ENCODE measurements around the gene PEAK1.

The PEAK1 gene

GRCh38 chr15:77143191-77143590, 276.7 kb downstream of the PEAK1 start:
- no peak for DNase-seq (ENCODE audit: low read depth in 1 of 2, low spot score in 1 of 2)

DNA sequence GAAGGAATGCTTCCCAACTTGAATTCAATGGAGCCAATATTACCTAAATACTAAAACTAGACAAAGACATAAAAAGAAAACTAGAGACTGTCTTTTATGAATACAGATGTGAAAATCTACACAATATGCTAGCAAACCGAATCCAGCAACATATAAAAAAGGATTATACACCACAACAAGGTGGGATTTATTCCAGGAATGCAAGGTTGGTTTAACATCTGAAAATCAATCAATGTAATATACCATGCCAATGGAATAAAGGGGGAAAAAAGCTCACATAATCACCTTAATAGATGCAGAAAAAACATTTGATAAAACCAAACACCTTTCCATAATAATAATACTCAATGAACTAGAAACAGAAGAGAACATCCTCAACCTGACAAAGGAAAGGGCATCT, 279.7 kb downstream of the PEAK1 start:
- DNase-seq (ENCODE audit: low read depth in 1 of 2, low spot score in 1 of 2): no peak

- DNase-seq (ENCODE audit: low read depth in 1 of 2, low spot score in 1 of 2): no peak
These were observed 280.6 kb downstream of the PEAK1 start for GRCh38 chr15:77139312-77139711.

GRCh38 chr15:77138167-77138522, 281.8 kb downstream of the PEAK1 start:
- DNase-seq (ENCODE audit: low read depth in 1 of 2, low spot score in 1 of 2): no peak

- no peak for DNase-seq (ENCODE audit: low read depth in 1 of 2, low spot score in 1 of 2)
These were observed 284.7 kb downstream of the PEAK1 start for GRCh38 chr15:77135181-77135580.

DNA sequence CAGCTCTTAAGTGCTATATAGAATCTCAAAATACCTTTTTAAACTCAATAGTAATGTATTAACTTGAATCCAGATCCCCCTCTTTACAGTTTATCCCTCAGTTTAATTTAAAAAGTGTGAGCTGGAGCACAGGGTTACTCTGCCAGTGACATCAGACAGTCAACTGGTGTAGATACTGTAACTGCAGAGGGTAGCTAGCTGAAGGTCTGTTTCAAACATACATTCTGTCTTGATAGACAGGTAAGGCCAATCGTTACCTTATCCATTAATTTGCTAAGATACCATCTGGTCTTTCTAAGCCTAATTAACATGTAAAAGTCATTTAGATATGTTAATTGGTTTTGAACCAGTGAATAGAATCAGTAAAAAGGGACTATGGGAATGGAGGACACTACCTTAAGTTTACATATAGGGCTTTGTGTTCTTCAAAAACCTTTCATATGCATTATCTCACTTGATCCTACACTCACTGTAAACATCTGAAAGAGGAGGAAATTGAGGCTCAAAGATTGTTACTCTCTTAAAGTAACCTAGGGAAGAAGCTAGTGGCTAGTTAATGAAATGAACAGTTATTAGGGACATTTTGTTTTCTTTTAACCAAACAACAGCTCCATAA, 289.5 kb downstream of the PEAK1 start:
- no peak for DNase-seq (ENCODE audit: low read depth in 1 of 2, low spot score in 1 of 2)

- DNase-seq (ENCODE audit: low read depth in 1 of 2, low spot score in 1 of 2): no peak
These were observed 292.3 kb downstream of the PEAK1 start for GRCh38 chr15:77127626-77128025.

- no peak for DNase-seq (ENCODE audit: low read depth in 1 of 2, low spot score in 1 of 2)
These were observed 293.2 kb downstream of the PEAK1 start for GRCh38 chr15:77126529-77127326.

DNA sequence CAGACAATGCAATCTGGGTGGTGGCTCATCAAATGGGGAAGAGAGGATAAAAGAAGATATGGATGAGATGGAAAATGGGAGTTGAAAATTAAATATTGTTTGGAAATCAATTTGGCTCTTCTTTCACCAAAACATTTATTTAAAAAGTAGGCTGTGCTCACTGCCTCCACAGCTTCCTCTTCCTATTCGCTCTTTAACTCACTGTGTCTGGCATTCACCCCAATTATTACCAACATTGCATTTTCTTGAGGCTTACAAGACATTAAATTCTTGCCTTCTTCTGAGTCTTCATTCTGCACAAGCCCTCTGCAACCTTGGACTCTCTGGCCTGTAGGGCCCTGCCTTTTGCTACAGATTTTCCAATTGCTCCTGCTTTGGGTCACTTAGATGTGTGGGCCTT, 296.1 kb downstream of the PEAK1 start:
- DNase-seq (ENCODE audit: low read depth in 1 of 2, low spot score in 1 of 2): no peak

DNA sequence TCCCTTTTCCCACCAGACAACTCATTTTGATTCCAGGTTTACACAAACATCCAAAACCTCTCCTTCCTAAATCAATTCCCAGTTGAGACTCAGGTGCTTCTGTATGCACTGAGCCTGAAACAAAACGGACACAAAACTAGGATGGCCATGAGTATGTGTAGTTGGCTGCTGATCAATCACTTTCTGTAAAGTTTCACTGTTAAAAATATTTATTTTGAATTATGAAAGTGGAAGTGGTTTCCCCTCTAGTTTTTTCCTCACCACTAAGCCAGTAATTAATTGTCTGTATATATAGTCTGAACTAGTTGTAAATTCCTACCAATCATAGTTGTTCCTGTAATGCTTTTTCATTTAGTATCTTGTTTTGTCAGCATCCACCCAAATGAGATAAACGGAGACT, 297.3 kb downstream of the PEAK1 start:
- DNase-seq (ENCODE audit: low read depth in 1 of 2, low spot score in 1 of 2): no peak

DNA sequence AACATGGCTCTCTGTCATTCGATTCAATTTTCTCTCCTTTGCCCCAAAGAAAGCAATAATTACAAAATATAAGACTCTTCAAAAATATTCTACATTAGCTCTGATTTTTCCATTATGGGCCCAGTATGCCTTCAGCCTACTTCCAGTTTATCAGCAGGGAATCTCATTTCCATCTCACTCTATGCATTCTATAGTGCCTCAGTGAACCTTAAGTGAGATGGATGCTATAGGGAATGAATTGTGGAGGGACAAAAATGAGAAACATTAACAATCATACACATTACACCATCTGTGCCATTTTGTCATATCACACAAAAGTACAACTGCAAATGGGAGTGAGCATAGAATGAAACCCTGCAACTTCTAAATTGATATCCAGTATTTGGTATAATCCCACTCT, 298.3 kb downstream of the PEAK1 start:
- DNase-seq (ENCODE audit: low read depth in 1 of 2, low spot score in 1 of 2): no peak

- DNase-seq (ENCODE audit: low read depth in 1 of 2, low spot score in 1 of 2): no peak
These were observed 299.3 kb downstream of the PEAK1 start for GRCh38 chr15:77120576-77120975.

DNA sequence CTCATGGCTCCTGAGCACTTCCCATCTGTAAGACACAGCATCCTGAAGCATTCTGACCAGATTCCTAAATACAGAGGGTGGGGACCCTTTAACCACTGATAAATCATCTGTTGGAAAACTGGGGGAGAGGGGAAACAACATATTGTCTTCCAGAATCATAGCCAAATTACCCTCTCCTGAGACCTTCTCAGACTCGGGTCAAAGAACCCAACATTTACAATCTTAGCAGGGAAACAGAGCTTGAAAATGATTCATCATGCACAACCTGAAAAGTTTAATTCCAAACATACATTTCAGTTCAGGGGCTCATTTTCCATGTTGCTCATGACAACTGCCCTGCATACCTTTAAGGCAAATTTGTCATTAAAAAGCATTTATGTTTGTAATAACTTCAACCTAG, 300.5 kb downstream of the PEAK1 start:
- no peak for DNase-seq (ENCODE audit: low read depth in 1 of 2, low spot score in 1 of 2)

DNA sequence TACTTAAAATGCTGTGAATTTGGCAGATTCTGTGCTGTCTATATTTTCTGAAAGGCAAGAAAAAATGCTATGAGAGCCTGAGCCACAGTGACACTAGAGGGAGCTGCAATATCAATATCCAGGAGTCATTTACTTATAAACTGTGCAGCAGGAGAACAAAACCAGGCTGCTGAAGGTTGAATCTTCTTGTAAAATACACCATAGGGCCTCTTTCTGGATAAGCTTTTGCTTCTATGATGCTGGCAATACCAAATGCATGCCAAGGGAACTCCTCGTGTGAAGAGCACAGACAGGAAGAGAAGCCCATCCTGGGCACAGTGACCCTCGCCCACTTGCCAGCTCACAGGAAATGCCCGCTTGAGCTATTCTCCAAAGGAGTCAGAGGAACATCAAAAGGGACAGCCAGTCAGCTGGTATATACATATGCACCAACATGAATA, 301.0 kb downstream of the PEAK1 start:
- no peak for DNase-seq (ENCODE audit: low read depth in 1 of 2, low spot score in 1 of 2)

GRCh38 chr15:77115179-77115578, 304.7 kb downstream of the PEAK1 start:
- DNase-seq (ENCODE audit: low read depth in 1 of 2, low spot score in 1 of 2): no peak

DNA sequence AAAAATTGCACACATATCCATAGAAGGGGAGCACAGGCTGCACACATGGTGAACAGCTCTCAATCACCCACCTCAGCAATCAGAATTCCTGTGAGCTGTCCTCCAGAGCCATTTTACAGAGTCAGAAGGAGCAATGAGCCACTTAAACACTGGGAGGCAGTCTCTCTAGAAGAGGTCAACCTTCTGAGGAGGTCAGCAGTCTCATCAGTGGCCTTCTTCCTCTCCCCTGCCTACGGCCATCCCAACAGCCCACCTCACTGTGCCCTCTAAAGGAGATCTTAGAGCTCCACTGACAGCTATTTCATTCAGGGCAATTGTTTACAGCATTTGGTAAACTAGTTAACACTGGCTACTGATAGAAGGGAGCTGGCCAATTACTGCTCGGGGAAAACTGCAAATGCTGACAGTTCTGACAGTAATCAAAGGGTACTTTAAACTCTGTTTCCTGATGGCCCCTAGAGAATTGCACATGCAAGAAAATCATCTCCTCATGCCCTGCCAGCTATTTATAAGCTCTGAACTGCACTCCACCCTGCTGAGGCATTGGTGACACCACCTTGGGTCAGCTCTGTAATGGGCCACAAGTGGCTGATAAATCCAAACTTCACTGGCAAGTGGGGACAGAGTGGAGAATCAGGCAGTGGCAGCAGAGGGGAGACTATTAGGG, 306.9 kb downstream of the PEAK1 start:
- DNase-seq (ENCODE audit: low read depth in 1 of 2, low spot score in 1 of 2): no peak

GRCh38 chr15:77111789-77112188, 308.1 kb downstream of the PEAK1 start:
- DNase-seq (ENCODE audit: low read depth in 1 of 2, low spot score in 1 of 2): no peak

DNA sequence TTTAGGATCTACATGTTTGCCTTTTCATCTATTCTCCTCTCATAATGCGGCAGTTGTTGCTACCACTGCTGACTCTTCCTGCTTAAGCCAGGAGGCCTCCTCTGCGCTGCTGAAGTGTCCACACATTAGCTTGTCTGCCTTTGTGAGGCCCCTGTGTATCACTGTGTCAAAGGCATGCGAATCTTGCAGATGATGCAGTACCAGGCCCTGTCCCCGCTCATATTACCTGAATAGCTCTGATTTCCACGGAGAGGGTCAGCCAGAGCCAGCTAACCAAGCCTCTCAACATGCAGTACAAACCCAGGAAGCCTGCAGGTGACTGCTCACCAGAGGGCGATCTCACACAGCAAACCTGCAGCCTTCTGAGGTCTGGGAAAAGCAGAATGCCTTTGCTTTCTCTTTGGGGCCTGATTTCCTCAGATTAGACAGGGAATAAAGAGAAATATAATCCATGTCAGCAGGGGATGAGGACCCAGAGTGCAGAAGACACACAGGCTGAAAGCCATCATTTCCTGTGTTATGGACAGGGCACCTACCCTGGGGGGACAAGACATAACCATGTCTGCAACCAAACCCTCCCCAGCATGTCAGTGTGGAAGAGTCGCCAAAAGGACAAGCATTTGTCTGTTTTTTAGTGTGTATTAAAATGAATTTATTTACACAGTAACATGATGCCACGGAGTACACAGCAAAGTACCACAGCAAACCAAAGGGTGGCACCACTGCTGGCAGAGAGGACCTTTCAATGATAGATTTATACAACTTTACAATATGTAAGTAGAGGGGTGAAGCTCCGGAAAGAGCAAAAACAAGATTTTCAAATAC, 312.2 kb downstream of the PEAK1 start:
- DNase-seq (ENCODE audit: low read depth in 1 of 2, low spot score in 1 of 2): no peak

- DNase-seq (ENCODE audit: low read depth in 1 of 2, low spot score in 1 of 2): no peak
These were observed 312.8 kb downstream of the PEAK1 start for GRCh38 chr15:77107068-77107467.

DNA sequence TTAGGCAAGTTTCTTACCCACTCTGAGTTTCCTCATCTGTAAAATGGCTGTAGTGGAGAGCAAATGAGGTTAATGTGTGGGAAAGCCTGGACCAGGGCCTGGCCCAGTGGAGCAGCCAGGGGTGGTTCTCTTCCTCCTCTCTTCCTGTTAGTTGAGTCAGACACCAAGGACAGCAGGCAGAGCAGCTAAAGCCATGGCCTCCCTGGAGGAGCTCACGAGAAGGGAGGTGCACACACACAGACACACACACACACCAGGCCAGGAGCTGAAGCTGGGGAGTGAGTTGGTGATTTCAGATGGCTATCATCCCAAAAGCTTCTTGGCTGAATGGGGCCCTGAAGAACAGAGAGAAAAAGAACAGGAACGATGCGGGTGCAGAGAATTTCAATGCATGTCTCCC, 315.7 kb downstream of the PEAK1 start:
- DNase-seq (ENCODE audit: low read depth in 1 of 2, low spot score in 1 of 2): no peak

DNA sequence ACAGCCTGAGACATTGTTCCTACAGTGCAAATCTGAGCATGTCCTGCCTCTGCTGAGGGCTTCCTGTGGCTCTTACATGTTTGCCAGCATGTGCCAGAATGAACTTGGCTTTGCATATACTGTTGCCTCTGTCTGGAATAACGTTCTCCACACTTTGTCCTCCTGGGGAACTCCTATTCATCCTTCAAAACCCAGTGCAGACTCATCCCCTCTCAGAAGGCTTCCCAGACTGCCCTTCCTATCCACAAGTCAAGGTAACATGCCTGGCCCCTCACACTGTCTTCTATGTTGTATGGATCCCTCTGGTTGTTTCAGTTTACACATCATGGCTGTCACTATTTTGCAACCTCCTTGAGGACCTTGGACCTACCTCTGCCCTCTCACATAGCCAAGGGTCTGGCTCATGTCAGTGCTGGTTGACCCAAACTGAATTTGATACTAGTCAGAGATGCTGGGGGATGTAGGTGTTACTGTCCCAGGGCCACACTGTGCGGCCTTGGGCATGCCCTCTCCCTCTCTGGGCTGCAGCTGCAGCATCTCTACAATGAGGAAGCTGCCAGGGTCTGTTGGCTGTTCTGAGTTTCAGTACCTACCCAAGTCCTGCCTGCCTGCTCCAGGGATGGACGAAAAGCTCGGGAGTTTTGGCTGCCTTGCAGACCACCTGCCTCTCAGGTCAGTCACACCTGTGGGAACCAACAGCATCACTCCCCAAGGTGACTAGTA, 320.0 kb downstream of the PEAK1 start:
- no peak for DNase-seq (ENCODE audit: low read depth in 1 of 2, low spot score in 1 of 2)

Data from activated T-helper 1 cell treated with anti-CD3 and anti-CD28 coated beads, Interleukin-2, amount 50 U/mL, for 16 hours (primary cell).